GM12878 (cell line): ENCODE data around the gene ZNF142.

Experiments used
- CBX5 ChIP-seq: sonication (generic); IDR thresholded peaks from 2 replicates; pipeline ENCODE4 v1.6.1; 2016; ENCODE audit warnings: low read depth, moderate library complexity, mild to moderate bottlenecking, inconsistent platforms
- CEBPB ChIP-seq, 2 experiments: fragments of 150-350 bp in 1 of 2; IDR thresholded peaks; 2 replicates each; pipeline ENCODE4 v1.6.1; 2012 to 2014; ENCODE audit warnings: low read depth in 2 of 2, low read length in 2 of 2, borderline replicate concordance in 1 of 2, inconsistent platforms in 1 of 2
- CREB1 ChIP-seq: IDR thresholded peaks from 2 replicates; pipeline ENCODE4 v1.6.1; 2012; ENCODE audit warnings: low read depth, mild to moderate bottlenecking, inconsistent platforms
- CTCF ChIP-seq, 3 experiments: IDR thresholded peaks in 2 of 3; conservative IDR thresholded peaks in 1 of 3; 2 replicates each; pipeline ENCODE4 v1.5.1; 2011; ENCODE audit warnings: low read depth in 3 of 3, low read length in 3 of 3, mild to moderate bottlenecking in 3 of 3, control low read depth in 2 of 3, moderate library complexity in 2 of 3, inconsistent platforms in 1 of 3, mixed read lengths in 1 of 3; ENCODE audit not compliant: control insufficient read depth in 2 of 3, insufficient read depth in 1 of 3; ENCODE audit errors: extremely low read depth in 1 of 3
- ELK1 ChIP-seq: IDR thresholded peaks from 2 replicates; pipeline ENCODE4 v1.6.1; 2012; ENCODE audit warnings: low read depth, low read length, improper control_type of control experiment
- KDM1A ChIP-seq: fragments of 200-600 bp; sonication (generic); IDR thresholded peaks from 2 replicates; pipeline ENCODE4 v1.6.1; 2016; ENCODE audit warnings: borderline replicate concordance
- MAX ChIP-seq: IDR thresholded peaks from 2 replicates; pipeline ENCODE4 v1.6.1; 2012; ENCODE audit warnings: low read depth, low read length, improper control_type of control experiment
- POLR2A ChIP-seq: IDR thresholded peaks from 2 replicates; pipeline ENCODE4 v1.6.1; 2011; ENCODE audit warnings: low read depth, mild to moderate bottlenecking, low read length
- POU2F2 ChIP-seq: IDR thresholded peaks from 3 replicates; pipeline ENCODE4 v1.6.1; 2011; ENCODE audit warnings: low read depth, mild to moderate bottlenecking, low read length, borderline replicate concordance
- RELB ChIP-seq: fragments of 450-650 bp; IDR thresholded peaks from 2 replicates; pipeline ENCODE4 v1.6.1; 2017; ENCODE audit warnings: low read depth, mild to moderate bottlenecking, moderate library complexity
- SMC3 ChIP-seq: IDR thresholded peaks from 2 replicates; pipeline ENCODE4 v1.6.1; 2011; ENCODE audit warnings: low read length, improper control_type of control experiment, borderline replicate concordance
- YY1 ChIP-seq: IDR thresholded peaks from 2 replicates; pipeline ENCODE4 v1.6.1; 2011; ENCODE audit warnings: low read depth, mild to moderate bottlenecking, low read length

GRCh38 chr2:218644721-218645120 is 14.7 kb downstream of the ZNF142 start:
- TF ChIP-seq CTCF (IDR thresholded peaks at IDR 0.05 in 2 of 3, conservative IDR thresholded peaks at IDR 0.05 in 1 of 3; ENCODE audit: control insufficient read depth in 2 of 3, extremely low read depth in 1 of 3, insufficient read depth in 1 of 3, low read depth in 3 of 3, low read length in 3 of 3) (no peak), RELB (no peak), CEBPB (IDR thresholded peaks at IDR 0.05; ENCODE audit: borderline replicate concordance in 1 of 2, low read depth in 2 of 2, low read length in 2 of 2) (no peak), POLR2A (no peak), MAX (no peak), YY1 (no peak), SMC3 (no peak), KDM1A (no peak), CBX5 (no peak), ELK1 (no peak), POU2F2 (no peak), CREB1 (no peak)
